CD14-positive monocyte (primary cell): ENCODE results near the gene RYR2. TPM values are rescaled to one million over a fixed set of nuclear protein-coding genes. Genes with fewer than 3 reads are reported as not detected.

Source experiments
- DNase-seq, 3 donors: peaks; one replicate each; pipeline ENCODE4 v3.0.0-alpha.2; 2011 to 2022
- H2AFZ ChIP-seq: 2 replicates; pipeline ENCODE4 v1.6.0; 2012; ENCODE audit warnings: mild to moderate bottlenecking, low read depth, low read length, inconsistent platforms; ENCODE audit not compliant: insufficient read depth, poor library complexity, severe bottlenecking
- H3K27ac ChIP-seq, 2 donors: 1 replicate in 1 of 2; 2 replicates in 1 of 2; pipeline ENCODE4 v1.5.1; 2012 to 2013; ENCODE audit warnings: low read length in 2 of 2, control low read depth in 1 of 2, inconsistent platforms in 1 of 2, low read depth in 1 of 2, mild to moderate bottlenecking in 1 of 2
- H3K27me3 ChIP-seq, 2 donors: one replicate each; pipeline versions ENCODE4 v1.6.0 to v1.6.1; 2011 to 2013; ENCODE audit warnings: low read length in 2 of 2; ENCODE audit not compliant: control insufficient read depth in 2 of 2, insufficient read depth in 2 of 2
- H3K36me3 ChIP-seq, 2 donors: replicated peaks in 1 of 2; 1 replicate in 1 of 2; 2 replicates in 1 of 2; pipeline versions ENCODE4 v1.5.1 to v1.6.1; 2012 to 2013; ENCODE audit warnings: low read length in 2 of 2, control low read depth in 1 of 2, inconsistent platforms in 1 of 2, mild to moderate bottlenecking in 1 of 2; ENCODE audit not compliant: insufficient read depth in 2 of 2, control insufficient read depth in 1 of 2
- H3K4me1 ChIP-seq, 2 donors: 1 replicate in 1 of 2; 2 replicates in 1 of 2; pipeline versions ENCODE4 v1.5.1 to v1.6.1; 2012 to 2013; ENCODE audit warnings: low read length in 2 of 2, control low read depth in 1 of 2, inconsistent platforms in 1 of 2, mild to moderate bottlenecking in 1 of 2, moderate library complexity in 1 of 2; ENCODE audit not compliant: insufficient read depth in 2 of 2, control insufficient read depth in 1 of 2
- H3K4me2 ChIP-seq: replicated peaks from 2 replicates; pipeline ENCODE3; 2012; ENCODE audit warnings: low read length, moderate library complexity, mild to moderate bottlenecking; ENCODE audit not compliant: poor library complexity, severe bottlenecking; ENCODE audit errors: extremely low read depth
- H3K4me3 ChIP-seq, 3 experiments: fragments of 200-600 bp in 1 of 3; sonication (generic) in 1 of 3; replicated peaks in 1 of 3; 1 replicate in 2 of 3; 2 replicates in 1 of 3; pipeline ENCODE4 v1.5.1; 2011 to 2013; ENCODE audit warnings: low read length in 3 of 3, mild to moderate bottlenecking in 3 of 3, control low read depth in 2 of 3, low read depth in 2 of 3, inconsistent platforms in 1 of 3, moderate library complexity in 1 of 3
- H3K79me2 ChIP-seq: 2 replicates; pipeline ENCODE4 v1.6.0; 2012; ENCODE audit warnings: mild to moderate bottlenecking, control low read depth, inconsistent platforms, low read length, moderate library complexity; ENCODE audit not compliant: insufficient read depth
- H3K9ac ChIP-seq: 2 replicates; pipeline ENCODE4 v1.6.0; 2017; ENCODE audit warnings: low read length, mild to moderate bottlenecking; ENCODE audit not compliant: insufficient read depth, poor library complexity, severe bottlenecking
- H3K9me3 ChIP-seq, 2 donors: replicated peaks in 1 of 2; 1 replicate in 1 of 2; 2 replicates in 1 of 2; pipeline versions ENCODE4 v1.5.1 to v1.6.1; 2012 to 2013; ENCODE audit warnings: low read length in 2 of 2, control low read depth in 1 of 2; ENCODE audit not compliant: control insufficient read depth in 1 of 2, insufficient read depth in 1 of 2
- H4K20me1 ChIP-seq: 2 replicates; pipeline ENCODE4 v1.6.0; 2012; ENCODE audit warnings: mild to moderate bottlenecking, low read length, control low read depth, moderate library complexity; ENCODE audit not compliant: insufficient read depth
- H3K27ac Mint-ChIP-seq, 7 donors: one replicate each; pipeline ENCODE4 v1.8.0; 2020; ENCODE audit warnings: mild to moderate bottlenecking in 7 of 7, mixed read lengths in 7 of 7, moderate library complexity in 6 of 7, inconsistent platforms in 2 of 7
- H3K27me3 Mint-ChIP-seq, 3 donors: one replicate each; pipeline ENCODE4 v1.8.0; 2021 to 2022; ENCODE audit warnings: low read depth in 3 of 3, mild to moderate bottlenecking in 3 of 3, mixed read lengths in 3 of 3, moderate library complexity in 3 of 3, inconsistent platforms in 1 of 3
- H3K36me3 Mint-ChIP-seq, 2 donors: one replicate each; pipeline ENCODE4 v1.8.0; 2020; ENCODE audit warnings: mixed read lengths in 2 of 2, inconsistent platforms in 1 of 2, mild to moderate bottlenecking in 1 of 2
- H3K4me1 Mint-ChIP-seq: one replicate; pipeline ENCODE4 v1.8.0; 2020; ENCODE audit warnings: mild to moderate bottlenecking, mixed read lengths
- H3K4me3 Mint-ChIP-seq, 2 donors: one replicate each; pipeline ENCODE4 v1.8.0; 2020; ENCODE audit warnings: mild to moderate bottlenecking in 2 of 2, mixed read lengths in 2 of 2, moderate library complexity in 1 of 2
- H3K9me3 Mint-ChIP-seq, 7 donors: one replicate each; pipeline ENCODE4 v1.8.0; 2020 to 2022; ENCODE audit warnings: mixed read lengths in 7 of 7, mild to moderate bottlenecking in 6 of 7, moderate library complexity in 6 of 7, inconsistent platforms in 2 of 7
- CTCF ChIP-seq: fragments of 200-600 bp; IDR thresholded peaks from one replicate; pipeline ENCODE4 v1.8.0; 2022; ENCODE audit warnings: antibody characterized with exemption, mild to moderate bottlenecking
- WGBS: methylation state at CpG from one replicate; pipeline ENCODE4 v1.1.5; 2013; ENCODE audit warnings: missing lambda C conversion rate; ENCODE audit not compliant: insufficient coverage; 5-methylcytosine and 5-hydroxymethylcytosine counted together
- intact Hi-C, 2 donors: fragments of 100-400 bp; cut with micrococcal nuclease; formaldehyde crosslinking; loops; one replicate each; pipeline versions ENCODE4 v1.15.0 to v1.15.1; 2023
- polyA plus RNA-seq, 3 donors: library from polyadenylated mRNA; depleted of rRNA in 1 of 3; unstranded in 2 of 3; stranded (reverse) in 1 of 3; fragments of 300-500 nt in 2 of 3; fragments of >200 nt in 1 of 3; fragmentation: Illumina TruSeq in 2 of 3; gene quantifications; 1 replicate in 2 of 3; 2 replicates in 1 of 3; pipeline ENCODE4 v1.2.3, GENCODE V29; 2012 to 2021

Gene RYR2
- polyA plus RNA-seq, 3 donors, result not detected

- H3K27me3 ChIP-seq, result no peaks in the 10 kb centered on the region
- no peak overlapping the region for H3K4me2 ChIP-seq
- intact Hi-C loops, result no loop called here
- no peak for TF ChIP-seq CTCF
- Mint-ChIP-seq H3K27me3 (no peaks in the 10 kb centered on the region), H3K27ac (no peak overlapping the region), H3K4me1 (no peaks in the 10 kb centered on the region), H3K4me3 (no peak overlapping the region), H3K9me3 (peaks cover 0 to 5% (median 0%) of the 10 kb centered on the region in 7 donors), H3K36me3 (no peaks in the 10 kb centered on the region)
- no peaks in the 10 kb centered on the region for H3K79me2 ChIP-seq
- no peak overlapping the region for H3K27ac ChIP-seq
- H3K36me3 ChIP-seq, result no peaks in the 10 kb centered on the region
- no peak overlapping the region for H3K4me3 ChIP-seq
- no peak overlapping the region for H3K9ac ChIP-seq
- H4K20me1 ChIP-seq, result no peaks in the 10 kb centered on the region
- H2AFZ ChIP-seq, result no peak overlapping the region
- no peaks in the 10 kb centered on the region for H3K4me1 ChIP-seq
- DNase-seq, result no peak
- H3K9me3 ChIP-seq, result no peaks in the 10 kb centered on the region
Measured at GRCh38 chr1:237737448-237737847, 695.5 kb downstream of the RYR2 start.

DNA sequence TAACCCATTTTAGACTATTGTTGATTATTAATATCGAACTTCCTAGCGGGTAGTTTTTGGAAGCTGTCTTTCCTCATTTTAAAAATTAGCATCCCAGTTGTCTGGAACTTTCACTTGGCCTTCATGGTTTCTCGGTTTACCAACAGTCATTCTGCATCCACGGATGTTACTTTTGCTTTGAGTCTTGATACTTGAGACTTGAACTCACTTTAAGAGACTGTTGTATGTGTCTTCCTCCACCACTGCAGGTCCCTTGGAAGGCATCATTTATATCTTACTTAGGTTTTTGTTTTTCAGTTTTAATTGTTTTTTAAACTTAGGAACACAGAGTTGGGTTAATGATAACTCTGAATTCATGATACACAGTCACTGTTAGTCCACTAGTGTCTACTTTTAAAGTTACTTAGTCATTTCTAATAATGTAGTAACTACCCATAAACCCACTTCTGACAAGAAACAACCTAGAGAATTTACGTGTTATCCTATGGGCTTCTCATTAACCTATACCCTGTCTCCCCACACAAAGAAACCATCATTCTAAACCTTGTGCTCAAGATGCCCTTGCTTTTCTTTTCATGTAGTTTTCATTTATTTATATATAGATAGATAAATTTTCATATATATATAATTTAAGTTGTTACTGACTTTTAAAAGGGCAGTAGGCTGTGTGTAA is 696.1 kb downstream of the RYR2 start:
- Mint-ChIP-seq H3K4me3 (no peak overlapping the region), H3K27me3 (no peaks in the 10 kb centered on the region), H3K4me1 (no peaks in the 10 kb centered on the region), H3K36me3 (no peaks in the 10 kb centered on the region), H3K9me3 (peaks cover 0 to 5% (median 0%) of the 10 kb centered on the region in 7 donors), H3K27ac (no peak overlapping the region)
- Histone ChIP-seq H3K27me3 (no peaks in the 10 kb centered on the region), H3K9me3 (no peaks in the 10 kb centered on the region), H2AFZ (no peak overlapping the region), H3K4me1 (no peaks in the 10 kb centered on the region), H3K9ac (no peak overlapping the region), H3K79me2 (no peaks in the 10 kb centered on the region), H3K27ac (no peak overlapping the region), H3K36me3 (no peaks in the 10 kb centered on the region), H3K4me2 (no peak overlapping the region), H3K4me3 (no peak overlapping the region), H4K20me1 (no peaks in the 10 kb centered on the region)
- no peak for DNase-seq
- intact Hi-C loops, result no loop called here
- no peak for TF ChIP-seq CTCF
- WGBS, result 92% methylated on average over 2 of the region's 5 CpGs
